COR-L47 (cell line): ENCODE measurements around the gene NABP2.
"Not testable (repeated sequence)": the region's sequence is repeated elsewhere in the genome, so short reads cannot be mapped to it uniquely, and the experiment has no call there.

Source experiments
- DNase-seq: peaks from one replicate; lab custom pipeline; 2025; lab: John Stamatoyannopoulos, UW

Gene NABP2

DNA sequence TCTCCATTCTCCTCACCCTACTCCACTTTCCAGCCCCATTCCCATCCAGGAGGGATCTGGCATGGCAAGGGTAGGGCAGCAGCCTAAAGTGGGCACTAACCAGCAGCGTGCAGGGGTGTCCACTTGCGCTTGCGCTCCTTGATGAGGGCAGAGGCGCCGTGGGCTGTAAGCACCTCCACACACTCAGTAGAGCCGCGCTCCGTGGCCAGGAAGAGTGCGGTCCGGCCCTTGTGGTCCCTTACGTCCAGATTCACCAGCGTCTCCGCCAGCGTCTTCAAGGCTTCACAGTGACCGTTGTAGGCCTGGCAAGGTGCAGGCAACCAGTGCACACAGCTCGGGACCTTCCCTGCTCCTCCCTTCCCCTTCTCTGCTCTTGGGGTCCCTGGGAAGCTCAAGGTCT lies 23.8 kb downstream of the NABP2 start:
- DNase-seq = no peak

DNA sequence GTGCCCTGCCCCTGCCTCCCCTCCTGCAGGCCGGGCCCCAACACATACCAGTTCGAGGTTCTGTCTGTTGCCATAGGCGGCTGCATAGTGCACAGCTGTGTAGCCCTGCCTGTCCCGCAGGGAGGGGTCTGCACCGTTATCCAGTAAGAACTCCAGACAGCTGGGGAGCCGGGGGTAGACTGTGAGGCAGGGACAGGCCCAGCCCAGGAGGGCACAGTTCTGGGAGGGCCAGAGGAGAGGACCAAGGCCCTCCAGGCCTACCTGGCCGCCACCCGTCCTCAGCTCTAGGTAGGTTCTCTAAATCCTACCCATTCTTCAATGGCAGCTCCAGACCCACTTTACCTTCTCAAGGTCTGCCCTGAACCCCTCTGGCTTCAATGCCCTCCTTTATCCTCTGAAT lies 24.6 kb downstream of the NABP2 start:
- no peak for DNase-seq

DNA sequence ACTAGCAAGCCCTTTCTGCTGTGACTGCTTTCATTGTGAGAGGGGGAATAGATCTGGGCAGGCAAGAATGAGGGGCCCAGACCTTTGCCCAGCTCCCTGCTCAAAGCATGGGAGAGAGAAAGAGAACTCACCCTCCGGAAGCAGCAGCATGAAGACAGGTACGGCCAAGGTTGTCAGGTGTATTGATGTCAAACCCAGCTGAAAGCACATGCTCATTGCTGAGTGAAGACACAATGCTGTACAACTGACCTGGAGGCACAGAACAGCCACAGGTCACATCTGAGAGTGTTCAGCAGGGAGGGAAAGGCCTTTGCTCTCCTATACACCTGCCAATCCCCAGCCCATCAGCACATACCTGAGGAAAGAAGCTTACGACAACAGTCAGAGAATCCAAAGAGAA lies 28.5 kb downstream of the NABP2 start:
- DNase-seq = no peak

DNA sequence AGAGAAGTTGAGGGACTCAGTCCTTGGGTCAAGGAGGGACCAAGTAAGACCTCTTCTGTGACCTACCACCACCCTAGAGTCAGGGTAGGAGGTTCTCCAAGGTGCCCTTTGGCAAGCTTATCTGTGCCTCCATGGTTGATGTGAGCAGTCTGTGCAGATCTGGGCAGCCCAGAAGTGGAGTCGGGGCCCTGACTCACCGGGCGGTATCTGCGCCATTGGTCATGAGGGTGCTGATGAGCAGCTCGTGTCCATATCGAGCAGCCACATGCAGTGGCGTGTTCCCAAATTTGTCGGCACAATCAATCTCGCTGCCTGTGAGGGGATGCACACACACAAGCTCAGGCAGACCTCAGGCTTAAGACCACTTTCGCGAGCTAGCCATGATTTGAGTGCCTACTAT lies 28.9 kb downstream of the NABP2 start:
- DNase-seq = no peak

DNA sequence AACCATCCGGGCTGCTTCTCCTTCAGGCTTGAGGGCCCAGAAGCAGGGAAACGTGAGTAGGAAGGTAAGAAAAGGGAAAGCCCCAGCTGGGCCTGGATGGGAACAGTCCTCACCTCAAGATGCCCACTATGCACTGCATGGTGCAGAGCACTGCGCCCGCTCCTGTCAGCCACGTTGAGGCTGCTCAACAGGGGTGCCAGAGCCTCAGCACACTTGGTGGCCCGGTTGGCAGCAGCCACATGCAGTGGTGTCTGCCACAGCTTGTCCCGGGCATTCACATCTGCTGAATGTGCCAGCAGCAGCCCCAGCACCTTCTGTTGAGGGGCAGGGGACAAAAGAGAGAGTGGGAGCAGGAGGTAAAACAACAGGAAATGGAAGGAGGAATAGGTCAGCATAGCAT lies 31.5 kb downstream of the NABP2 start:
- DNase-seq = no peak

DNA sequence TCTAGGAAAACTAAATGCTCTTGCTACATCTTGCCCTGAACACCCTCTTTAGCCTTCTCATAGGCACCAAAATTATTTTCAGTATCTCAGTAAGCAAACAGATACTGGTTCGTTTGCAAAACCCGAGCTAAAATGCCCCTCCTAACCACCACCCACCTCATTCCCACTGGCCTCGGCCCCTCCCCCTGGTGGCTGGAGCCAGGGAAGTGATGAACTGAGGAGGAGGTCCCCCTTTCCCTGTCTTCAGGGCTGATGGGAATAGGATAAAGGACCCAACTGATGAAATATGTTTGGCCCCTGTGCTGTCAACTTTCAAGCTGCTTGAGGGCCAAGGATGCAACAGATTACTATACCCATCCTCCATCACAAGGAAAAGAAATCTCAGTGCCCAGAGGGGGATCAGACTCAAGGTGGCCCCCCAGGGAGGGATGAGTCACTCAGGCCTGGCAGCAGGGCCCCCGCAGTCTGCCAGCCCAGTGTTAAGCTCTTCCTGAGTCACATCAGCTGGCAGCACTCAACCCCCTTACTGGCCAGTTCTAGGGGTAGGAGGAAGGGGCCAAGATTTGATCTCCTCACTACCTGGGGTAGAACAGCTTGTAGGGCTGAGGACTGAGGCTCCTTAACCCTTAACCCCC lies 32.3 kb downstream of the NABP2 start:
- DNase-seq = no peak

DNA sequence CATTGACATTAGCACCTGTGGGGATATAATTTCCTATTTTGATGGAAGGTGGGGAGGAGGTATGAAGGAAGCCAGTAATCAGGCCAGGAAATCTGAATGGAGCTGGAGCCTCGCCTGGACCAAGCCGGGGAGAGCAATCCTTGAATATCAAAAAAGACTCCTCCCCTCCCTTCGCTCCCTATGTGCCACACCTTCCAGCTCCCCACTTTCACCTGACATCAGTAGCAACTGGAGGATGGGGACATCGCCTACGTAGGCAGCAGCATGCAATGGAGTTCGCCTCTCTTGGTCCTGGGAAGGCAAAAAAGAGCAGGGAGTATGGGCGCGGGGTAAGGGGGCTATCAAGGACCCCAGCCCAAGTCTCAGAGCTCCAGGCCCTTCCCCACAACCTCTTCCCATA lies 32.9 kb downstream of the NABP2 start:
- no peak for DNase-seq

DNA sequence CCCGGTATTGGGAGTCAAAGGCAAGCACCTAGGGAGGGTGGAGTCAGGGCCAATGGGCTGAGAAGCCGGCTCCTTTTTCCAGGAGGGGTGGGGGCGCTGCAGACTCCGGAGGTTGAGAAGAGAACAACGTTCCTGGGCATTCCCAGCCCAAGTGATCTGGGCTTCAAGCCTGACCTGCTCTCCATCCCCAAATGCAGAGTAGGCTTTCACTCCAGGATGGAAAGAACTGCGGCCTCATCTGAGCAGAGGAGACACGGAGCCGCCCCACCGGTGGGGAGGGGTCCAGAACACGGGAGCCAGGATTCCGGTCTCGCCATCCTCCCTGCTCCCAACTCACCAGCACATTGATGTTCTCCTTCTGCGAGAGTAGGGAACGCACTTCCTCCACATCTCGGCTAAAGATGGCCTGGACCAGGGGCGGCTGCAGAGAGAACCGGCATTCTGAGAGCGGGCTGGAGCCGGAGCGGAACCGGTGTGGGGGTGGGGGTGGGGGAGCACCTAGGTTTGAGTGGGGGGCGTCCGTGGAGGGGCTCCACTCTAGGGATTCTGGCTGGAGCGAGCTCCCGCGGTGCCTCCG lies 33.4 kb downstream of the NABP2 start:
- peak; percentile 33 for DNase-seq

DNA sequence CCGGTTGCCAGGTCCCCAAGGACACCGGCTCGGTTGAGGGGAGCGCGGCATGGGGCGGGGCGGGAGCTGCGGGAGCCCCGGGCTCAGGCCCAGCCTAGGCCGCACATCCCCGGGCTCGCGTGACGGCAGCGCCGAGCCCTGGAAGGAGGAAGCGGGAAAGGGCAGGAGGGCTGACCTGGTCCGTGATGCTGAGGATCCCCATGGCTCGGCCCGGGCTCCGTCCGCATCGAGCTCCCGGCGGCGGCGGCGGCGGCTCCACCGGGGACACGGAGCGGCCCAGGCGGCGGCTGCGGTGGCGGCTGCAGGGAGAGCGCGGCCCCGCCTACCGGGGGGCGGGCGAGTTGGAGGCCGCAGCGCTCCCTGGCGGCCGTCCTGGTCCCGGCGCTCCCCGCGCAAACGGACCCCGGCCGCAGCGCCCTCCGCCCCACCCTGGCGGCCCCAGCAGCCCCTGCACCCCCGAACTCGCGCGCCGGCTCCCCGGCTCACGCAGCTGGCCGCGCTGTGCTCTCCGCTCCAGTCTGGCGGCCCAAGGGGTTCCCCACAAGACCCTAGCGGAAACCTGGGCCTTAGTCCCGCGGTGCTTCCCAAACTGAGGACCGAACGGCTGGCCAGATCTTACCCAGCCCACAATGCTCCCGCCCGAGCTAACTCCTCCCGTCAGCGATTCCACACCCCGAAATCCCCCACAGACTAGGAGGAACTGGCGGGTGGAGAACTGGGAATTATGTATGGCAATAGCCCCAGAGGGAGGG lies 34.1 kb downstream of the NABP2 start, which contains the start of gene ANKRD52:
Gene ANKRD52 (minus strand): TSS at position 317 of the 752 bp plus-strand sequence. CDS start 115 bp downstream, at position 202.
- peak; percentile 76 for DNase-seq

DNA sequence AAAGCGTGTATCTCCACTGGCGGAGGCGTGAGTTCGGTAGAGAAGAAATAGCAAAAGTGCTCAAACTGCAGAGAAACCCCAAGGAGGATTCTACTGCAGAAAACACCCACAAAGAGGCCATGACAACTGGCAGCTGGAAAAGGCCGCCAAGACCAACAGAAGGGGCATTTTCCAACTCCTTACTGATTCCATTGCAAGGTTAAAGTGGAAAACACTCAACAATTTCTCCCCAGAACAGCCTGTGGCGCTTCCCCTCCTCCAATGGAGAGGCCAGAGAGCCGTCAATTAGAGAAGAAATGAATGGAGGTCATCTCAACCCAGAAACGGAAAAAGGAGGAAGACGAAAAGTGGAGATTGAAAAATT lies 34.7 kb downstream of the NABP2 start:
- DNase-seq = no peak

DNA sequence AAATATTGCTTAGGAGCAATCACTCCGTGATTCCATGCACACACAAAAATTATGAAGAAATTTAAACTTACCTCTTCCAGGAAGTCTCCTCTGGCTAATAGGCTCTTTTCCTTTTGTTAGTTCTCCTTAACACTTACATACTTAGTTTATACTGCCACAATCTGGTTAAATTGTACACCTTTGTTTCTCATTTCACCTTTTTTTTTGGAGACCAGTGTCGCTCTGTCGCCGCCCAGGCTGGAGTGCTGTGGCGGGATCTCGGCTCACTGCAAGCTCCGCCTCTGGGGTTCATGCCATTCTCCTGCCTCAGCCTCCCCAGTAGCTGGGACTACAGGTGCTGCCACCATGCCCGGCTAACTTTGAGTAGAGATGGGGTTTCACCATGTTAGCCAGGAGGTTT lies 36.2 kb downstream of the NABP2 start:
- DNase-seq = no peak

DNA sequence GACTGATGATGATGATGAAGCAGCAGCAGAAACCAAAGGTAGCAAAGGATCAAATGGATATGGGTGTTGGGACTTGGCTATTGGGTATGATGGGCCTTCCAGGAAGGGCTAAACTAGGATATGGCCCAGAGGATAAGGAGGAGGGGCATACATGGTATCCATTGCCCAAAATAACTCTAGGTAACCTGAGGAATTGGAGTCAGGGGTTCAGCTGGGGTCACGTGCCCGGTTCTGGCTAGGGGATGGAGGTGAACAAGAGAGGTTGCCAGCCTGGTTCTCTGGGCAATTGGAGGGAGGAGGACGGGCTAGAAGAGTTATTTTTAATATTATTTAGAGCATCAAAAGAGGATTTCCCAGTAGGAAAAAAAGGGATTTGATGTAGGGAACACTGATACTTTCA lies 36.8 kb downstream of the NABP2 start:
- DNase-seq = no peak

DNA sequence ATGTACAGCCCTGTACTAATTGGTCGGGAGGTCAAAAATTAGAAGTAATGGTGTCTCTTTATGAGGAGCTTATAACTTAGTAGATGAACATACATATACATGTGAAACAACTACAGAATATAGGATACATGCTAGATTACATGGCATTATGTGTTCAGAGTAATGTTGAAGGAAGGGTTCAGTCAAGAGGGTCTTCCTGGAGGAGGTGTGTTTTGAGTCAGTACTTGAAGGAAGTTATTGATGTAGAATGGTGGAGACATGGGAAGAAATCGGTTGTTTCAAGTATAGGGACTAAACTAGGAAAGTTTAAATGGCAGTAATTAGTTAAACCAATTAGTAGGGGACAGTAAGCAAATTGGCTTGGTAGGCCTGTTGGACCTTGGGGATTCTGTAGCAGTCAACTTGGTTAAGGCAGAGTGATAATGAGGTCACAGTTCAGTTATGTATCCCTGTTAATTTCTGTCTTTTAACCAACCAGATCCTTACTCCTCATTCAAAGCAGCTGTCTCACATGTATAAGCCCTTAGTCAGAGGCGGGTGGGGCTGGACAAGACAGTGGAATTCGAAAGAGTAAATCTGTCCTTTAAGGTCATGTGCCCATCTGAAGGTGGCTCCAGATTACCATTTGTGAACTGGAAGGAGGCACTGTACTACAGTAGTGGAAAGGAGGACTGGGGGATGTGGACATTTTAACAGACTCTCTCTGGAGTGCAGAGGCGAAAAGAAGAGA lies 37.5 kb downstream of the NABP2 start:
- no peak for DNase-seq

DNA sequence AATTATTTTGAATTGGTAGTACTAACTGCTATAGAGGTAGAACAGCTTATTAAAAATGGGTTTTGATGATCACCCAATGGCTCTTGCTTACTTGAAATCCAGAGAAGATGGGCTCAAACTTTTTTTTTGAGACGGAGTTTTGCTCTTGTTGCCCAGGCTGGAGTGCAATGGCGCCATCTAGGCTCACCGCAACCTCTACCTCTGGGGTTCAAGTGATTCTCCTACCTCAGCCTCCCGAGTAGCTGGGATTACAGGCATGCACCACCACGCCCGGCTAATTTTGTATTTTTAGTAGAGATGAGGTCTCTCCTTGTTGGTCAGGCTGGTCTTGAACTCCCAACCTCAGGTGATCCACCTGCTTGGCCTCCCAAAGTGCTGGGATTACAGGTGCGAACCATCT lies 38.8 kb downstream of the NABP2 start:
- not testable (repeated sequence) for DNase-seq

DNA sequence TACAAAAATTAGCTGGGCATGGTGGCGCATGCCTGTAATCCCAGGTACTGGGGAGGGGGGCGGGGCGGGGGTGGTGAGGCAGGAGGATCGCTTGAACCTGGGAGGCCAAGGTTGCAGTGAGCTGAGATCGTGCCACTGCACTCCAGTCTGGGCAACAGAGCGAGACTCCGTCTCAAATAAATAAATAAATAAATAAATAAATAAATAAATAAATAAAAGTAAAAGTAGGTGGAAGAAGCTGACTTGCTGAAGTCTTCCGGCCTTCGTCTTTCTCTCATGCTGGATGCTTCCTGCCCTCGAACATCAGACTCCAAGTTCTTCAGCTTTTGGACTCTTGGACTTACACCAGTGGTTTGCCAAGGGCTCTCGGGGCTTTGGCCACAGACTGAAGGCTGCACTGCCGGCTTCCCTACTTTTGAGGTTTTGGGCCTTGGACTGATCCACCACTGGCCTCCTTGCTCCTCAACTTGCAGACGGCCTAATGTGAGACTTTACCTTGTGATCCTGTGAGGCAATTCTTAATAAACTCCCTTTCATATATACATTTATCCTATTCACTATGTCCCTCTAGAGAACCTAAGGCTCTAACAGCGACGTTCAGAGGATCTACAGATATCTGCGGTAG lies 42.0 kb downstream of the NABP2 start:
- not testable (repeated sequence) for DNase-seq

DNA sequence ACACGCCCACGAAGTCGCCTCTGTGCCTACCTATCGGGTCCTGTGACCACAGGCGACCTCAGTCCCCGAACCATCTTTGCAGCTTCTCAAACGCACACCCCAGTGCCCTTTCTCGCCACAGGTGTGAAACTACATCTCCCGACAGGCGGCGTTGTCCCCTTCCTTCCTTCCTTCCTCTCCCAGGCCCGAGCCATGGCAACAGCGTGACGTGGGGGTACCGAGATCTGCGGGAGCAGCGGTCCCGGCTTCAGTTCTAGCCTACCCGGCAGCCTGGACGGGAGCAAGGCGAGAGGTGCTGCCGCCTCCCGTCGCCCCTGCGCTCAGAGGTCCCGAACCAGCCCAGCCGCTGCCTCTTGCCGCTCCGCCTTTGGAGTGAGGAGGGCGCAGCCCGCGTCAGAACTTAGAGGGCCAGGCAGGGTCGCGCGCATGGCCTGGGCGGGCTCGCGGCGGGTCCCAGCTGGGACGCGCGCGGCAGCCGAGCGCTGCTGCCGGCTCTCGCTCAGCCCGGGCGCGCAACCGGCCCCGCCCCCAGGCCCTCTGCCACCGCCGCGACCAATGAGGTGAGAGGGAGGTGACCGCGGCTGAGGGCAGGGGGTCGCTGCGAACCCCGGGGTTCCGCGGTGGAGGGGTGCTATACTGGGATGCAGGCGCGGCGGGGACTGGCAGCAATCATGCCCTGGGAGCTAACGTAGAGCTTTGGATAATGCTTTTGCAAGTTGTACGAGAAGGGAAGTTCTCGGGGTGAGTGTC lies 42.7 kb downstream of the NABP2 start, which contains the start of gene COQ10A:
Gene COQ10A (plus strand): TSS at position 250 of the 750 bp plus-strand sequence. CDS start 177 bp downstream, at position 427.
- peak; percentile 74 for DNase-seq

DNA sequence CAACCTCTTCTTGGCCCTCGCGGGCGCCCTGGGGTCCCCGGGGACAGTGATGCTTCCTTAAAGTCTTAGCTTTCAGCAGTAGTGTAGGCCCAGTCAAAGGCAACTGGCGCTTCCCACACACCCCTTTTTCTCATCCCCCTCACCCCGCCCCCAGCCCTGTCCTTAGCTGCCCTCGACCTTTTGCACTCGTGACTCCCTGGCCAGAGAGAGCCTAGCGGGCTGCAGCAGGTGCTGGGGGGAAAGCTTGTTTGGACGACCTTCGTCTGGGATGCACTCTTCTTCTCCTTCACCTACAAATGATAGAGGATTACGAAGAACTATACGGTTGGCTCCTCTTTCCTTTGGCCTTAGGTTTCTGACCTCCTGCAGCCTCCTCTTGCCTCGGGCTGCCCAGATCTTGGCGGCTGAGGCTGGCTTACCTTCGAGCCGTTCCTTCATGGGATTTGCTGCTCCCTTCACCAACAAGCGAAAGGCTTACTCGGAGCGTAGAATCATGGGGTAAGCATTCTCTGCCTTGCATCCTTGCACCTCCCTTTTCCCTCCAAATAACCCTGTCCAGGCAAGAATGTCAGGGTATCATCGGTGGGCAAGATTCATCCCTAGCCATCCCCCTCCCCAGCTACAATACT lies 43.4 kb downstream of the NABP2 start:
- no peak for DNase-seq

DNA sequence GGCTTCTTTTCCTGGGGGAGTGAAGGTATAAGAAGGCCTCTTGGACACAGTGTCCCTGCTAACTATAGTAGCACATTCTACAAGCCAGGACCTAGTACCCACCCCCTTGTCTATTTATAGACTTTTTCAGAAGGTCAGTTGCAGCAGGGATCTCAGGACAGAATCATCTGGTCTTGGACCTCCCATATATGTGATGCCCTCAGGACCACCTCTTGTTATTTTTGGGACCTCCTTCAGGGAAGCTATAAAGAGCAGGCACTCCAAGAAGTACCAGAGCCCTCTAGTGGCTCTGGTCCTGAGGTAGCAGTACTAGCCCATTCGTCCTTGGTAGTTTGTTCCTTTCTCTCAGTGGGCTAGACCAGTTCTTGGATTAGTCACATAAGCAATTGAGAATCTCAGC lies 46.9 kb downstream of the NABP2 start:
- DNase-seq = no peak

DNA sequence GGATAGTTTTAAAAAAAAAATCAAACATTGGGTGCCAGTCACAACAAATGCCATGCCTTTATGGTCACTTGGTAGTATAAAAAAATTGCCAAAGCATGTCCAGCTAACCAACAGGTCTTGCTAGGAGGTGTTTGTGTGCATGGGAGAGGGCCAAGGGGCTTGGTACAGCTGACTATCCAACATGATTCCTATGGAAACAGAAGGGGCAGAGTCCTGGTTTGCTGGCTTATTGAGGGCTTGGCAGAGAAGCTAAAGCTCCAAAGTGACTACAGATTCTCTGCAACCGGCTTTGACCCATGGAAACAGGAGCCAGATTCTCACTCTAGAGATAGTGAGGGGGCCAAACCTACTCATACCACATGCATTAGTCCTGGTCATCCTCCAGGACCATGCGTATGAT lies 48.3 kb downstream of the NABP2 start:
- not testable (repeated sequence) for DNase-seq

DNA sequence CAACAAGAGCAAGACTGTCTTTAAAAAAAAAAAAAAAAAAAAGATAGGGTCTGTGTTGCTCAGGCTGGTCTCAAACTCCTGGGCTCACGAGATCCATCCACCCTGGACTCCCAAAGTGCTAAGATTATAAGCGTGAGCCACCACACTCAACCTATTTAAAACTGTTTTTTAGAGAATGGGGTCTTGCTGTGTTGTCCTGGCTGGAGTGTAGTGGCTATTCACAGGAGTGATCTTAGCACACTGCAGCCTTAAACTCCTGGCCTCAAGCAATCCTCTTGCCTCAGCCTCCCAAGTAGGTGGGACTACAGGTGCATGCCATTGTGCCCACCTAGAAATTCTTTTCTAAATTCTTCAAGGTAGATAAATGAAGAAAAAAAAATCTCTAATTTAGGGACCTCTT lies 50.2 kb downstream of the NABP2 start:
- no peak for DNase-seq

DNA sequence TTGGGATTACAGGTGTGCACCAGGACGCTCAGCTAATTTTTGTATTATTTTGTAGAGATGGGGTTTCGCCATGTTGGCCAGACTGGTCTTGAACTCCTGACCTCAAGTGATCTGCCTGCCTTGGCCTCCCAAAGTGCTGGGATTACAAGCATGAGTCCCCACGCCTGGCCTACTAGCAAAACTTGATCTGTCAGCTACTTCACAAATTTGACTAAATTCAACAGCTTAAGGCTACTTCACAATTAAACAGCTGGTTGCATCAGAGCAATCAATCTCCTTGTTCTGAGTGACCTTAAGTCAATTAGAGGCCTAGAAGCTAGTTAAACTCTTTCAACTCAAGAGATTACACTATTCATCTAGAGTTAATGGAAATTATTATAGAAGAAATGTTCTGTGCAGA lies 54.8 kb downstream of the NABP2 start:
- no peak for DNase-seq
